Measurements from ENCODE around the gene MAMSTR.
A peak's percentile ranks its signal among the peaks of the same experiment; 100 is the strongest.

MAMSTR gene

GRCh38 chr19:48716562-48717291 is 2.8 kb downstream of the MAMSTR start:
- Mint-ChIP-seq H3K4me3 (peak overlapping the region; percentile 55), H3K27me3 (ENCODE audit: low read depth) (no peaks in the 10 kb centered on the region), H3K27ac (no peak overlapping the region), H3K36me3 (ENCODE audit: low read depth) (no peaks in the 10 kb centered on the region), H3K9me3 (no peaks in the 10 kb centered on the region), H3K4me1 (ENCODE audit: low read depth) (peaks cover 16% of the 10 kb centered on the region)

GRCh38 chr19:48715681-48716171 is 3.8 kb downstream of the MAMSTR start:
- H3K9me3 Mint-ChIP-seq = no peaks in the 10 kb centered on the region
- H3K4me3 Mint-ChIP-seq = no peak overlapping the region
- H3K27me3 Mint-ChIP-seq (ENCODE audit: low read depth) = no peaks in the 10 kb centered on the region
- no peak overlapping the region for H3K27ac Mint-ChIP-seq
- H3K36me3 Mint-ChIP-seq (ENCODE audit: low read depth) = no peaks in the 10 kb centered on the region
- peaks cover 10% of the 10 kb centered on the region for H3K4me1 Mint-ChIP-seq (ENCODE audit: low read depth)

DNA sequence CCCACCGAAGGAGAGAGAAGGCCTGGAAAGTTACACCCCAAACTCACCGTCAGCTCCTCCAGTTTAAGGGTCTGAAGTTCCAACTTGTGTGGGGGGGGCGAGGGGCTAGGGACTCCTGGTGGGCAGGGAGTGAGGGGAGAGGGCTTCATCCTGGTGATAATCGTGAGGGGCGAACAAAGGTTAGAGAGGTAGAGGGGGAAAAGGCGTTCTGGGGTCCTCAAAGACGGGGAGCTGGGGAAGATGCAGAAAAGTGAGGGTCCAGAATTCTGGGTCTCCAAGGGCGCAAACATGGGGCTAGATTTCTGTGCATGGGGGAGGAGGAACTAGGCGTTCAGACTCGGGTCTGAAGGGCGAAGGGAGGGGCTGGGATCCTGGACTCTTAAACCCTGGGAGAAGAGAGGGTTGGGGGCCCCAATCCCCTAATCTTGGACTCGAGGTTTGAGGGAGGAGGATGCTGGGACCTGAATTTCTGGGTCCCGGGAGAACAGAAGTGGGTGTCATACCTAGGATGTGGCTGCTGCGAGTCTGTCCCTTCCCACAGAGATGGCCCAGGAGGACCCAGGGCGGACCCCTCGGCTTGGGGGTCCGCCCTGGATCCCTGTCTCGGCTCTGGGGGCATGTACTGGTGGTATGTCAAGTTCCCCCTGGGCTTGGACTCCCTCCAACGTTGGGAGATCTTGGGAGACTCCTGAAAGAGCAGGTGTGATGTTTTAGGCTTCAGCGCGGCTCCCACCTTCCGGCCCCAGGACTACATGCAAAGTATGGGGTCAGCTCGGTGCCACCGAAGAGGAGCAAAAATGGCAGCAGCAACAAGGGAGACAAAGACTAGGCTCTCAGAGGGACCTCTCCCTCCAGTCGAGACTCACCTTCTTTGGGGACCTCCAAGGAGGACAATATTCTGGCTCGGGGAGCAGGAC is 4.5 kb downstream of the MAMSTR start:
- Mint-ChIP-seq H3K4me1 (ENCODE audit: low read depth) (peaks cover 5% of the 10 kb centered on the region), H3K4me3 (peak overlapping the region; percentile 84), H3K27me3 (ENCODE audit: low read depth) (no peaks in the 10 kb centered on the region), H3K9me3 (no peaks in the 10 kb centered on the region), H3K27ac (peak overlapping the region; percentile 74), H3K36me3 (ENCODE audit: low read depth) (no peaks in the 10 kb centered on the region)

GRCh38 chr19:48713864-48714755 is 5.4 kb downstream of the MAMSTR start:
- H3K4me1 Mint-ChIP-seq (ENCODE audit: low read depth) = peaks cover 5% of the 10 kb centered on the region
- H3K27ac Mint-ChIP-seq = peak overlapping the region; percentile 74
- H3K9me3 Mint-ChIP-seq = no peaks in the 10 kb centered on the region
- peak overlapping the region; percentile 84 for H3K4me3 Mint-ChIP-seq
- H3K36me3 Mint-ChIP-seq (ENCODE audit: low read depth) = no peaks in the 10 kb centered on the region
- no peaks in the 10 kb centered on the region for H3K27me3 Mint-ChIP-seq (ENCODE audit: low read depth)

DNA sequence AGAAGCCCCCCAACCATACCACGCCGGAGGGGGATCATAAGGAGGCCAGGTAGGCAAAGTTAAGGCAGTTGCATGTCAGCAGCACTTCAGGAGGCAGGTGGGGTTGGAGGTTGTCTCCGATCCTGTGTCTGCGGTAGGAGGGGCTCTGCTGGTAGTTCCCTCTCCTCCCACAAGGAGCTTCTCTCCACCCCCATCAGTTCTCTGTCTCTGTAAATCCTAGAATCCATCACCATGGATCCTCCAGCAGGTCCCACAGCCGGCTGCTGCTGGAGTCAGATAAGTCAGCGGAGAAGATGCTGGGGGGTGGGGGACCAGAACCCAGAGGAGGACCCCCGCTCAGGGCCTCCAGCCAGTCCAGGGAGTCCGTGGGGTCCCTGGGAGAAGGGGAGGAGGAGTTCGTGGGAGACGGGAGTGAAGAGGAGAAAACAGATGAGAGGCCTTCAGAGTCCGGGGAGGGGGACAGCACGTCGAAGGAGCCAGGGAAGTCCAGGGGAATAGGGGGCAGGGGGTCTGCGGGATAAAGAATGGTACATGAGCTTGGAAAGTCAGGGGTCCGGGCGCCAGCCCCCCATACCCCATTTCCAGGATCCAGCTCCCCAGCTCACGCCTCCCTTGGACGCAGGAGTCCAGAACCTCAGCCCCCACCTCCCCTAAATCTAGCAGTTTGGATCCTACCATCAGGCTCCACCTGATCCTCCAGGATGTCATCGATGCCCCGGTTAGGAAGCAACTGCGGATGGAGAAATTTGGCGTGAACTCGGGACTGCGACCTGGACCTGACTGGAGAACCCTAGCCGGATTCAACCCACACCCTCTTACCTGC is 6.3 kb downstream of the MAMSTR start:
- Mint-ChIP-seq H3K27ac (no peak overlapping the region), H3K27me3 (ENCODE audit: low read depth) (no peaks in the 10 kb centered on the region), H3K4me3 (peak overlapping the region; percentile 84), H3K9me3 (no peaks in the 10 kb centered on the region), H3K36me3 (ENCODE audit: low read depth) (no peaks in the 10 kb centered on the region), H3K4me1 (ENCODE audit: low read depth) (peaks cover 5% of the 10 kb centered on the region)

DNA sequence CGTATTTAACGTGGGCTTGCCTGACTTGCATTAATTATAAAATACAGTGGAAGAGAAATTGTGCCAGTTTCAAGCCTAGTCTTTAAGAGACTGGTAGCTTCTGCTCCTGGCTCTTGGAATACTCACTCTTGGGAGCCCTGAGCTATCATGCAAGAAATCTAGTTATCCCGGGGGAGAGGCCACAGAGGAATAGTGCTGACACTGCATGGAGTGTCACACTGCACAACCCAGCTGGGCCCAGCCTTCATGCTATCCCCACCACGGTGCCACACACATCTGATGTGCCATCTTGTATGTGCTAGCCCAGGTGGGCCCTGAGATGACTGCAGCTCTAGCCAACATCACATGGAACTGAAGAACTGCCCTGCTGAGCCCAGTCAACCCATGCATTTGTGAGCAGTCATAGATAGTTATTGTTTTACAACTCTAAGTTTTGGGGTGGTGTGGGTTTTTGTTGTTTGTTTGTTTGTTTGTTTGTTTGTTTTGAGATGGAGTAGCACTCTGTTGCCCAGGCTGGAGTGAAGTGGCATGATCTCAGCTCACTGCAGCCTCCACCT is 8.3 kb downstream of the MAMSTR start:
- Mint-ChIP-seq H3K9me3 (no peaks in the 10 kb centered on the region), H3K27ac (no peak overlapping the region), H3K4me3 (no peak overlapping the region), H3K27me3 (ENCODE audit: low read depth) (no peaks in the 10 kb centered on the region), H3K4me1 (ENCODE audit: low read depth) (peaks cover 5% of the 10 kb centered on the region), H3K36me3 (ENCODE audit: low read depth) (no peaks in the 10 kb centered on the region)

DNA sequence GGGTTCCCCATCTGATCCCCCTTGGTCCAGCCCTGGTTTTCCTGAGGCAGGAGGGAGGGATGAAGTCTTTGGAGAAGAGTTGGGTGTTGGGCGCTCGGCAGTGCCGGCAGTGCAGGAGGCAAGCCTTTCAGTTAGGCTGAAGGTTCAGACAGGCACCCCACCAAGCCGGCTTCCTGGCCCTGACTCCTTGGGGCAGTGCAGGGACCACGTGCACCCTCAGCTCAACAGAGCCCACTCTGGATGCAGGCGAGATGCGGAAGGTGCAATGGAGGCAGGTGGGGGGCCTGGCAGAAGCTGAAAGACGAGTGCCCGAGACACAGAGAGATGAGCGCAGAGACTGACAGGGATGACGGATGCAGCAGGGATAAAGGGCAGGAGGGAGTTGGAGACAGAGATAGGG is 11.1 kb downstream of the MAMSTR start:
- H3K4me3 Mint-ChIP-seq = no peak overlapping the region
- H3K9me3 Mint-ChIP-seq = no peaks in the 10 kb centered on the region
- peaks cover 3% of the 10 kb centered on the region for H3K36me3 Mint-ChIP-seq (ENCODE audit: low read depth)
- no peaks in the 10 kb centered on the region for H3K4me1 Mint-ChIP-seq (ENCODE audit: low read depth)
- H3K27ac Mint-ChIP-seq = no peak overlapping the region
- H3K27me3 Mint-ChIP-seq (ENCODE audit: low read depth) = no peaks in the 10 kb centered on the region

- Mint-ChIP-seq H3K4me3 (no peak overlapping the region), H3K9me3 (no peaks in the 10 kb centered on the region), H3K36me3 (ENCODE audit: low read depth) (peaks cover 3% of the 10 kb centered on the region), H3K27ac (no peak overlapping the region), H3K27me3 (ENCODE audit: low read depth) (no peaks in the 10 kb centered on the region), H3K4me1 (ENCODE audit: low read depth) (no peaks in the 10 kb centered on the region)
Observed at GRCh38 chr19:48705431-48705830, 14.1 kb downstream of the MAMSTR start.

DNA sequence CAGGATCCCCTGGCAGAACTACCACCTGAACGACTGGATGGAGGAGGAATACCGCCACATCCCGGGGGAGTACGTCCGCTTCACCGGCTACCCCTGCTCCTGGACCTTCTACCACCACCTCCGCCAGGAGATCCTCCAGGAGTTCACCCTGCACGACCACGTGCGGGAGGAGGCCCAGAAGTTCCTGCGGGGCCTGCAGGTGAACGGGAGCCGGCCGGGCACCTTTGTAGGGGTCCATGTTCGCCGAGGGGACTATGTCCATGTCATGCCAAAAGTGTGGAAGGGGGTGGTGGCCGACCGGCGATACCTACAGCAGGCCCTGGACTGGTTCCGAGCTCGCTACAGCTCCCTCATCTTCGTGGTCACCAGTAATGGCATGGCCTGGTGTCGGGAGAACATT is 16.2 kb downstream of the MAMSTR start:
- peaks cover 3% of the 10 kb centered on the region for H3K36me3 Mint-ChIP-seq (ENCODE audit: low read depth)
- no peaks in the 10 kb centered on the region for H3K27me3 Mint-ChIP-seq (ENCODE audit: low read depth)
- no peak overlapping the region for H3K4me3 Mint-ChIP-seq
- no peaks in the 10 kb centered on the region for H3K9me3 Mint-ChIP-seq
- no peaks in the 10 kb centered on the region for H3K4me1 Mint-ChIP-seq (ENCODE audit: low read depth)
- no peak overlapping the region for H3K27ac Mint-ChIP-seq

- no peaks in the 10 kb centered on the region for H3K9me3 Mint-ChIP-seq
Observed at GRCh38 chr19:48702701-48703100, 16.8 kb downstream of the MAMSTR start.

GRCh38 chr19:48698046-48698445 is 21.5 kb downstream of the MAMSTR start:
- no peak overlapping the region for H3K27ac Mint-ChIP-seq

More at GRCh38 chr19:48702701-48703100, 16.8 kb downstream of the MAMSTR start:
- Mint-ChIP-seq H3K27me3 (ENCODE audit: low read depth) (no peaks in the 10 kb centered on the region), H3K4me3 (no peak overlapping the region), H3K27ac (no peak overlapping the region), H3K4me1 (ENCODE audit: low read depth) (no peaks in the 10 kb centered on the region), H3K36me3 (ENCODE audit: low read depth) (peaks cover 3% of the 10 kb centered on the region)

DNA sequence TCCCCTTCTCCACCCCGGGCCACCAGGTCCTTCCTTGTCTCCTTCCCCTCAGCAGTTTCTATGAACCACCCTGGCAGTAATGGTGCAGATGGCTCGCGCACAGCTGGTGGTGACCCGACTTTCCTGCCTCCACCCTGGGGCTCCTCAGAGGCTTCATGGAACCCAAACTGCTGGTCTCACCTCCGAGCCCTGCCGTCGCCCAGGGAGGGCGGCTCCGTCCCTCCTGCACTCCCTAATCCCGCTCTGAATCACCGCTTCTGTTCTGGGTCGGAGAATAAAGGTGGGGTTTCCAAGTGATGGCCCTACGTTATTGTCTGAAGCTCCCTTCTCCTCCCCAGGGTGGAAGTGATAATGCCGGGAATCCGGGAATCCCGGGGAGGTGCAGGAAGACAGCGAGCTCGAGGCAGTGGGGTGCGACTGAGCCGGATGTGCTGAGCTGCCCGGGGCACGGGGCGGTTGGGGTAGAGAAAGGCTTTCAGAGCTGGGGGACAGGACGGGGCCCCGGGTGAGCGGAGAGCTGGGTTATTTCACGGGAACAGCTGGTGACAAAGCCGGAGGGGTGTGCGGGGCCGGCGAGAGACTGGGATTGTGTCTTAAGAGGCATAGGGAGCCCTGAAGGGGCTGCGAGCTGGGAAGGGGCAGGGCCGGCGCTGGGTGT is 23.0 kb downstream of the MAMSTR start:
- peaks cover 17% of the 10 kb centered on the region for H3K27me3 Mint-ChIP-seq (ENCODE audit: low read depth)
- H3K27ac Mint-ChIP-seq = no peak overlapping the region
- no peaks in the 10 kb centered on the region for H3K9me3 Mint-ChIP-seq
- no peaks in the 10 kb centered on the region for H3K36me3 Mint-ChIP-seq (ENCODE audit: low read depth)
- peak overlapping the region; percentile 17 for H3K4me3 Mint-ChIP-seq
- H3K4me1 Mint-ChIP-seq (ENCODE audit: low read depth) = peaks cover 8% of the 10 kb centered on the region

More at GRCh38 chr19:48698046-48698445, 21.5 kb downstream of the MAMSTR start:
- H3K4me3 Mint-ChIP-seq = no peak overlapping the region
- H3K36me3 Mint-ChIP-seq (ENCODE audit: low read depth) = no peaks in the 10 kb centered on the region
- peaks cover 8% of the 10 kb centered on the region for H3K4me1 Mint-ChIP-seq (ENCODE audit: low read depth)
- H3K9me3 Mint-ChIP-seq = no peaks in the 10 kb centered on the region
- H3K27me3 Mint-ChIP-seq (ENCODE audit: low read depth) = peaks cover 17% of the 10 kb centered on the region
